ENCODE measurements around the gene LIPT2.

Gene LIPT2

DNA sequence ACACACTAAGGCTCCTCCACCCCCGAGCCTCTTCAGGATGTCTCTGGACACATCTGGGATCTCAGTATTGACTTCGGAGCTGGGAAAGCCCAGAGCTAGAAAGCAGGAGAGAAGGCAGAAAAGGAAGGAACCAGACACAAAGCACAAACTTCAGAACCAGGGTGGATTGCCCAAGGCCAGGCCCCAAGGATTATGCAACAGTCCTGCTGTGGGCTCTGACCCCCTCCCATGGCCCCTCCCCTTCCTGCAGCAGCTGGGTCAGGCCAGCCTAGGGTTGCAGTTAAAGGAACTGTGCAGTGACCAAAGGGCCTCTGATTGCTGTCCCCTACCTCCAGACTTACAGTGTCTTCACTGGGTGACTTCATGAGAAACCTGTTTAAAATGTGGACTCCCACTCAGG is 31.5 kb downstream of the LIPT2 start:
- TF ChIP-seq, protein P1, sequence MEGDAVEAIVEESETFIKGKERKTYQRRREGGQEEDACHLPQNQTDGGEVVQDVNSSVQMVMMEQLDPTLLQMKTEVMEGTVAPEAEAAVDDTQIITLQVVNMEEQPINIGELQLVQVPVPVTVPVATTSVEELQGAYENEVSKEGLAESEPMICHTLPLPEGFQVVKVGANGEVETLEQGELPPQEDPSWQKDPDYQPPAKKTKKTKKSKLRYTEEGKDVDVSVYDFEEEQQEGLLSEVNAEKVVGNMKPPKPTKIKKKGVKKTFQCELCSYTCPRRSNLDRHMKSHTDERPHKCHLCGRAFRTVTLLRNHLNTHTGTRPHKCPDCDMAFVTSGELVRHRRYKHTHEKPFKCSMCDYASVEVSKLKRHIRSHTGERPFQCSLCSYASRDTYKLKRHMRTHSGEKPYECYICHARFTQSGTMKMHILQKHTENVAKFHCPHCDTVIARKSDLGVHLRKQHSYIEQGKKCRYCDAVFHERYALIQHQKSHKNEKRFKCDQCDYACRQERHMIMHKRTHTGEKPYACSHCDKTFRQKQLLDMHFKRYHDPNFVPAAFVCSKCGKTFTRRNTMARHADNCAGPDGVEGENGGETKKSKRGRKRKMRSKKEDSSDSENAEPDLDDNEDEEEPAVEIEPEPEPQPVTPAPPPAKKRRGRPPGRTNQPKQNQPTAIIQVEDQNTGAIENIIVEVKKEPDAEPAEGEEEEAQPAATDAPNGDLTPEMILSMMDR (IDR thresholded peaks at IDR 0.05; ENCODE audit: insufficient read depth, low read depth, low read length, missing control alignments): no peak
- no peak for DNase-seq (ENCODE audit: low read depth)
- no peak overlapping the region for H3K4me3 ChIP-seq (ENCODE audit: low read length)

- TF ChIP-seq, protein P1 (IDR thresholded peaks at IDR 0.05; ENCODE audit: insufficient read depth, low read depth, low read length, missing control alignments): no peak
- H3K4me3 ChIP-seq (ENCODE audit: low read length): no peak overlapping the region
- DNase-seq (ENCODE audit: low read depth): peak; percentile 19
These were observed 32.9 kb downstream of the LIPT2 start for GRCh38 chr11:74460481-74461154.

GRCh38 chr11:74460065-74460464 is 33.5 kb downstream of the LIPT2 start:
- TF ChIP-seq, protein P1 (IDR thresholded peaks at IDR 0.05; ENCODE audit: insufficient read depth, low read depth, low read length, missing control alignments): no peak
- no peak overlapping the region for H3K4me3 ChIP-seq (ENCODE audit: low read length)
- no peak for DNase-seq (ENCODE audit: low read depth)

DNA sequence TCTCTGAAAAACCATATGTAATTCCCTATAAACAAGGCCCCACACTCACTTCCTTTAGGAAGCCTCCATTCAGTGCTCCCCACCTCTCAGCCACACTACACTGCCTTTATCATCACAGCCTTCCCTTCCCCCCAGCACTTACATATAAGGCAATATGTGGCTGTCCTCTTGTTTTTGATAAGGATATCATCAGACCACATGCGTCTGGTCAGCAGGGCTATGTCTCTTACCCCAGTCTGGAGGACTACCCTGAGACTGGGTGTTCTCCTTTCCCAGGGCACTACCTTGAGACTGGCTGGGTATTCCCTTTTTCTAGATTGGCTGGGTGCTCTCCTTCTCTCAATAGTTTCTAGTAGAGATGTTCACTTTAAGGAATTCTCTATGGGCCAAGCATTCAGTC is 33.9 kb downstream of the LIPT2 start:
- no peak overlapping the region for H3K4me3 ChIP-seq (ENCODE audit: low read length)
- TF ChIP-seq, protein P1 (IDR thresholded peaks at IDR 0.05; ENCODE audit: insufficient read depth, low read depth, low read length, missing control alignments): no peak
- no peak for DNase-seq (ENCODE audit: low read depth)

GRCh38 chr11:74457356-74457755 is 36.2 kb downstream of the LIPT2 start:
- TF ChIP-seq, protein P1 (IDR thresholded peaks at IDR 0.05; ENCODE audit: insufficient read depth, low read depth, low read length, missing control alignments): no peak
- DNase-seq (ENCODE audit: low read depth): no peak
- no peak overlapping the region for H3K4me3 ChIP-seq (ENCODE audit: low read length)

GRCh38 chr11:74453373-74453975 is 40.0 kb downstream of the LIPT2 start:
- no peak overlapping the region for H3K4me3 ChIP-seq (ENCODE audit: low read length)
- TF ChIP-seq, protein P1 (IDR thresholded peaks at IDR 0.05; ENCODE audit: insufficient read depth, low read depth, low read length, missing control alignments): peak; percentile 91
- DNase-seq (ENCODE audit: low read depth): peak; percentile 75

DNA sequence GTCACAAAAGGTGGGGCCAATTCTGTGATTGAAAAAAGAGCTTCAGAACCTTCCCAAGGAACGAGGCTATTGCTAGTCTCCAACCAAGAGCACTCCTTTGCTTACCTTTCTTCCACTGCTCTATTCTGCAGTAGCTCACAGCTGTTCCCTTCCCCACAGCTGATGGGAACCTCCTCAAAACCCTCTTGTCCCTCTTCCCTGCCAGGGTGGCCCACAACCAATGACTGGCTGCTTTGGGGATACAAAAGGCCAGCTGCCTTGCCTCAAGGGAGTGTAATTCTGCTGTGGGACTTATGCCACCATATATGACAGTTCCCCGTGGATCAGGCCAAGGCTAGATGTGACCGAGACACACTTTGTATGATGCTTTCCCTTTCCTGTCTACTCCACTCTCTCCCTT is 41.2 kb downstream of the LIPT2 start:
- TF ChIP-seq, protein P1 (IDR thresholded peaks at IDR 0.05; ENCODE audit: insufficient read depth, low read depth, low read length, missing control alignments): no peak
- H3K4me3 ChIP-seq (ENCODE audit: low read length): no peak overlapping the region
- no peak for DNase-seq (ENCODE audit: low read depth)
